ENCODE results near the gene MAD1L1.

DNA sequence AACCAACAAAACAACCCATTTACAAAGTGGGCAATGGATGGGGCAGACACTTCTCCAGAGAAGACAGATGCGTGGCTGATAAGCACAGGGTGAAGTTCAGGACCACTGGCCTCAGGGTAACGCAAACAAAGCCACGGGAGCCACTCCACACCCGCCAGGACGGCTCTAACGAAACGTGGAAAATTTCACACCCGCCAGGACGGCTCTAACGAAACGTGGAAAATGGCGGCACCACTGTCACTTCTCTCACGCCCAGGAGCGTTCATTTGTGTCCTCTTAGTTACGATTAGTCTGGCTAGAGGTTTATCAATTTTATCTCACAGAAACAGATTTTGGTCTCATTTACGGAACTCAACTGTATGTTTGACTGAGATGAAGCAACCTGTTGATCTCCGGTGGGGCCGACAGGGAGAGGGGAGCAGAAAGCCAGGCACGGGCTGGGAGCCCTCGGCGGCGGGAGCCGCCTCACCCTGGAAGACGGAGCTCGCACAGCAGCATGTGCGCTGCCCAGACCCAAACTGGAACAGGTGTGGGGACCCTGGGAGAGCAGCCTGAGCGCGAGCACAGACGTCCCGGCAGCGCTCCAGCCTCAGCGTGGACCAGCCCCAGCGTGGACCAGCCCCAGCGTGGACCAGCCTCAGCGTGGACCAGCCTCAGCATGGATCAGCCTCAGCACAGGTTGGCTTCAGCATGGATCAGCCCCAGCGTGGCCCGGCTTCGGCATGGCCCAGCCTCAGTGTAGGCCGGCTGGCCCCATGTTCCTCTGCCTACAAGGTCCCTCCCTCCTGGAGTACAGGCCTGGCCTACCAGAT lies 243.5 kb downstream of the MAD1L1 start:
- TF ChIP-seq POLR2A (IDR thresholded peaks at IDR 0.05): no peak
- TF ChIP-seq, protein P1, sequence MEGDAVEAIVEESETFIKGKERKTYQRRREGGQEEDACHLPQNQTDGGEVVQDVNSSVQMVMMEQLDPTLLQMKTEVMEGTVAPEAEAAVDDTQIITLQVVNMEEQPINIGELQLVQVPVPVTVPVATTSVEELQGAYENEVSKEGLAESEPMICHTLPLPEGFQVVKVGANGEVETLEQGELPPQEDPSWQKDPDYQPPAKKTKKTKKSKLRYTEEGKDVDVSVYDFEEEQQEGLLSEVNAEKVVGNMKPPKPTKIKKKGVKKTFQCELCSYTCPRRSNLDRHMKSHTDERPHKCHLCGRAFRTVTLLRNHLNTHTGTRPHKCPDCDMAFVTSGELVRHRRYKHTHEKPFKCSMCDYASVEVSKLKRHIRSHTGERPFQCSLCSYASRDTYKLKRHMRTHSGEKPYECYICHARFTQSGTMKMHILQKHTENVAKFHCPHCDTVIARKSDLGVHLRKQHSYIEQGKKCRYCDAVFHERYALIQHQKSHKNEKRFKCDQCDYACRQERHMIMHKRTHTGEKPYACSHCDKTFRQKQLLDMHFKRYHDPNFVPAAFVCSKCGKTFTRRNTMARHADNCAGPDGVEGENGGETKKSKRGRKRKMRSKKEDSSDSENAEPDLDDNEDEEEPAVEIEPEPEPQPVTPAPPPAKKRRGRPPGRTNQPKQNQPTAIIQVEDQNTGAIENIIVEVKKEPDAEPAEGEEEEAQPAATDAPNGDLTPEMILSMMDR (IDR thresholded peaks at IDR 0.05): no peak
